ENCODE results near the gene MAPK8IP3.

DNA sequence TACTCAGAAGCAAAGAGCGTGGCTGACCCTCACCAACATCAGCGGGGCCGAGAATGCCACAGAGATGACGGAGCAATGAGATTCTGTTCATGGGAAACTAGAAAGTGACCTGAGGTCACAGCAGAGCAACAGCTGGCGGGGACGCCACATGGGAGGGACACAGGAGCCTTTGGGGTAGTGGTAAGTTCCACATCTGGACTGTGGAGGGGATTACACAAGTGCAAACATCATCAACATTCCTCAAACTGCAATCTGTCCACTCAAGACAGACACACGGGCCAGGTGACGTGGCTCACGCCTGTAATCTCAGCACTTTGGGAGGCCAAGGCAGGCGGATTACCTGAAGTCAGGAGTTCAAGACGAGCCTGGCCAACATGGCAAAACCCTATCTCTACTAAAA is 109.5 kb downstream of the MAPK8IP3 start:
- TF ChIP-seq, protein P1, sequence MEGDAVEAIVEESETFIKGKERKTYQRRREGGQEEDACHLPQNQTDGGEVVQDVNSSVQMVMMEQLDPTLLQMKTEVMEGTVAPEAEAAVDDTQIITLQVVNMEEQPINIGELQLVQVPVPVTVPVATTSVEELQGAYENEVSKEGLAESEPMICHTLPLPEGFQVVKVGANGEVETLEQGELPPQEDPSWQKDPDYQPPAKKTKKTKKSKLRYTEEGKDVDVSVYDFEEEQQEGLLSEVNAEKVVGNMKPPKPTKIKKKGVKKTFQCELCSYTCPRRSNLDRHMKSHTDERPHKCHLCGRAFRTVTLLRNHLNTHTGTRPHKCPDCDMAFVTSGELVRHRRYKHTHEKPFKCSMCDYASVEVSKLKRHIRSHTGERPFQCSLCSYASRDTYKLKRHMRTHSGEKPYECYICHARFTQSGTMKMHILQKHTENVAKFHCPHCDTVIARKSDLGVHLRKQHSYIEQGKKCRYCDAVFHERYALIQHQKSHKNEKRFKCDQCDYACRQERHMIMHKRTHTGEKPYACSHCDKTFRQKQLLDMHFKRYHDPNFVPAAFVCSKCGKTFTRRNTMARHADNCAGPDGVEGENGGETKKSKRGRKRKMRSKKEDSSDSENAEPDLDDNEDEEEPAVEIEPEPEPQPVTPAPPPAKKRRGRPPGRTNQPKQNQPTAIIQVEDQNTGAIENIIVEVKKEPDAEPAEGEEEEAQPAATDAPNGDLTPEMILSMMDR (IDR thresholded peaks at IDR 0.05): no peak
- TF ChIP-seq POLR2AphosphoS5 (IDR thresholded peaks at IDR 0.05): no peak
- no peak for TF ChIP-seq POLR2A (IDR thresholded peaks at IDR 0.05)
